H1 (cell line): ENCODE results near the gene SBF1. TPM values are rescaled to one million over a fixed set of nuclear protein-coding genes. Genes with fewer than 3 reads are reported as not detected.

Experiments
- CTCF ChIA-PET: fragments of 300-600 bp; sonication (Branson Sonifier 250); formaldehyde crosslinking; loops from one replicate; lab custom pipeline; 2021; ENCODE audit not compliant: partially characterized antibody; lab: Charles Lee
- POLR2A ChIA-PET: fragments of 300-600 bp; sonication (Branson Sonifier 250); formaldehyde crosslinking; loops from one replicate; lab custom pipeline; 2021; ENCODE audit warnings: inconsistent platforms; ENCODE audit not compliant: partially characterized antibody; lab: Charles Lee
- DNase-seq, 2 experiments: peaks; one replicate each; pipeline versions ENCODE4 v3.0.0 to v3.0.0-alpha.2; 2010 to 2022; ENCODE audit warnings: low spot score in 2 of 2, low read depth in 1 of 2, mixed read lengths in 1 of 2
- FAIRE-seq: peaks from 2 replicates; lab custom pipeline; 2011; peaks lifted over from hg19 to GRCh38; lab: Jason Lieb, UNC
- H2AFZ ChIP-seq: 2 replicates; pipeline ENCODE4 v1.8.1; 2012; ENCODE audit warnings: low read length, inconsistent platforms
- H2AK5ac ChIP-seq: 2 replicates; pipeline ENCODE4 v1.6.1; 2013; ENCODE audit warnings: low read depth, low read length
- H2BK120ac ChIP-seq: replicated peaks from 2 replicates; pipeline ENCODE3; 2013; ENCODE audit warnings: low read depth, low read length, inconsistent platforms
- H2BK12ac ChIP-seq: 2 replicates; pipeline ENCODE4 v1.6.1; 2013; ENCODE audit warnings: low read depth, low read length
- H2BK15ac ChIP-seq: 2 replicates; pipeline ENCODE4 v1.6.1; 2013; ENCODE audit warnings: low read length
- H2BK20ac ChIP-seq: 2 replicates; pipeline ENCODE4 v1.6.1; 2013; ENCODE audit warnings: low read length
- H2BK5ac ChIP-seq: 2 replicates; pipeline ENCODE4 v1.6.1; 2013; ENCODE audit warnings: low read depth, low read length
- H3K14ac ChIP-seq: 2 replicates; pipeline ENCODE4 v1.6.1; 2013; ENCODE audit warnings: inconsistent platforms; ENCODE audit not compliant: insufficient read length
- H3K18ac ChIP-seq: 2 replicates; pipeline ENCODE4 v1.6.1; 2013; ENCODE audit warnings: low read length; ENCODE audit errors: extremely low read depth
- H3K23ac ChIP-seq: 2 replicates; pipeline ENCODE4 v1.6.1; 2013; ENCODE audit warnings: inconsistent platforms; ENCODE audit not compliant: insufficient read length
- H3K23me2 ChIP-seq: 2 replicates; pipeline ENCODE4 v1.6.1; 2013; ENCODE audit warnings: low read depth, low read length
- H3K27ac ChIP-seq: 2 replicates; pipeline ENCODE4 v1.6.1; 2011; ENCODE audit warnings: low read depth, low read length, inconsistent platforms
- H3K27me3 ChIP-seq, 4 experiments: replicated peaks in 1 of 4; 1 replicate in 1 of 4; 2 replicates in 3 of 4; pipeline versions ENCODE4 v1.6.1 to v1.8.1; 2011 to 2013; ENCODE audit warnings: low read length in 3 of 4, mild to moderate bottlenecking in 3 of 4, inconsistent platforms in 2 of 4, mixed read lengths in 2 of 4, moderate library complexity in 1 of 4; ENCODE audit not compliant: control insufficient read depth in 3 of 4, insufficient read depth in 3 of 4; ENCODE audit errors: extremely low read depth in 1 of 4
- H3K36me3 ChIP-seq, 4 experiments: 2 replicates each; pipeline versions ENCODE4 v1.6.1 to v1.8.1; 2011 to 2013; ENCODE audit warnings: mild to moderate bottlenecking in 4 of 4, low read length in 3 of 4, moderate library complexity in 2 of 4, control low read depth in 1 of 4, inconsistent platforms in 1 of 4; ENCODE audit not compliant: insufficient read depth in 4 of 4, control insufficient read depth in 2 of 4
- H3K4ac ChIP-seq: replicated peaks from 2 replicates; pipeline ENCODE3; 2013; ENCODE audit warnings: low read length, low read depth, mixed read lengths, inconsistent platforms; ENCODE audit not compliant: insufficient read length
- H3K4me1 ChIP-seq, 4 experiments: replicated peaks in 1 of 4; 1 replicate in 1 of 4; 2 replicates in 3 of 4; pipeline versions ENCODE4 v1.6.1 to v1.8.1; 2011 to 2013; ENCODE audit warnings: low read length in 3 of 4, inconsistent platforms in 2 of 4, mixed read lengths in 1 of 4; ENCODE audit not compliant: insufficient read depth in 4 of 4, control insufficient read depth in 3 of 4
- H3K4me2 ChIP-seq, 2 experiments: 2 replicates each; pipeline versions ENCODE4 v1.6.1 to v1.8.1; 2011 to 2013; ENCODE audit warnings: low read depth in 2 of 2, low read length in 2 of 2, control low read depth in 1 of 2, inconsistent platforms in 1 of 2, mild to moderate bottlenecking in 1 of 2; ENCODE audit not compliant: insufficient read depth in 1 of 2
- H3K4me3 ChIP-seq, 4 experiments: fragments of 200-600, 300-600 bp in 1 of 4; sonication (generic), shearing (Covaris generic), sonication (Bioruptor Twin) in 1 of 4; 2 replicates each; pipeline versions ENCODE4 v1.5.1 to v1.8.1; 2011 to 2016; ENCODE audit warnings: low read length in 4 of 4, low read depth in 3 of 4, control low read depth in 2 of 4, inconsistent platforms in 2 of 4, mild to moderate bottlenecking in 2 of 4, mixed read lengths in 1 of 4, moderate library complexity in 1 of 4; ENCODE audit not compliant: insufficient read depth in 2 of 4; ENCODE audit errors: extremely low read depth in 1 of 4
- H3K56ac ChIP-seq: replicated peaks from 2 replicates; pipeline ENCODE3; 2013; ENCODE audit warnings: low read depth, mild to moderate bottlenecking, mixed read lengths, low read length, inconsistent platforms; ENCODE audit not compliant: insufficient read length
- H3K79me1 ChIP-seq: 2 replicates; pipeline ENCODE4 v1.6.1; 2013; ENCODE audit warnings: low read depth, low read length, control low read depth
- H3K79me2 ChIP-seq, 2 experiments: 2 replicates each; pipeline versions ENCODE4 v1.6.1 to v1.8.1; 2012 to 2013; ENCODE audit warnings: low read length in 2 of 2, mild to moderate bottlenecking in 2 of 2, inconsistent platforms in 1 of 2; ENCODE audit not compliant: insufficient read depth in 2 of 2, control insufficient read depth in 1 of 2
- H3K9ac ChIP-seq, 4 experiments: replicated peaks in 1 of 4; 1 replicate in 1 of 4; 2 replicates in 3 of 4; pipeline versions ENCODE4 v1.6.1 to v1.8.1; 2011 to 2013; ENCODE audit warnings: low read depth in 3 of 4, low read length in 3 of 4, control low read depth in 2 of 4, mild to moderate bottlenecking in 2 of 4, moderate library complexity in 2 of 4, inconsistent platforms in 1 of 4; ENCODE audit errors: extremely low read depth in 1 of 4
- H3K9me3 ChIP-seq, 2 experiments: 2 replicates each; pipeline versions ENCODE4 v1.6.1 to v1.8.1; 2012 to 2013; ENCODE audit warnings: mild to moderate bottlenecking in 2 of 2, moderate library complexity in 2 of 2, control low read depth in 1 of 2, inconsistent platforms in 1 of 2, low read depth in 1 of 2, low read length in 1 of 2, mixed read lengths in 1 of 2; ENCODE audit not compliant: insufficient read depth in 2 of 2
- H4K20me1 ChIP-seq, 2 experiments: replicated peaks in 1 of 2; 2 replicates each; pipeline versions ENCODE3 to v1.8.1; 2011 to 2013; ENCODE audit warnings: inconsistent platforms in 2 of 2, low read length in 2 of 2, mild to moderate bottlenecking in 1 of 2; ENCODE audit not compliant: insufficient read depth in 2 of 2, control insufficient read depth in 1 of 2
- H4K5ac ChIP-seq: 2 replicates; pipeline ENCODE4 v1.6.1; 2013; ENCODE audit warnings: low read length, low read depth, mixed read lengths, inconsistent platforms; ENCODE audit not compliant: insufficient read length
- H4K8ac ChIP-seq: 2 replicates; pipeline ENCODE4 v1.8.0; 2013; ENCODE audit warnings: mild to moderate bottlenecking, moderate library complexity, low read length, inconsistent platforms; ENCODE audit not compliant: insufficient read depth; ENCODE audit errors: extremely low read depth
- H4K91ac ChIP-seq: replicated peaks from 2 replicates; pipeline ENCODE3; 2013; ENCODE audit warnings: low read length, mixed read lengths, inconsistent platforms; ENCODE audit not compliant: insufficient read length
- BRCA1 ChIP-seq: IDR thresholded peaks from 2 replicates; pipeline ENCODE4 v1.6.1; 2012; ENCODE audit warnings: low read depth, low read length, improper control_type of control experiment
- CBX8 ChIP-seq: fragments of 300-800, 300-1000 bp; sonication (generic); IDR thresholded peaks from 2 replicates; pipeline ENCODE4 v1.7.1; 2016; ENCODE audit warnings: low read depth, low read length, borderline replicate concordance
- CHD1 ChIP-seq: IDR thresholded peaks from 2 replicates; pipeline ENCODE4 v1.6.1; 2012; ENCODE audit warnings: low read depth, low read length, improper control_type of control experiment
- CTBP2 ChIP-seq: IDR thresholded peaks from 2 replicates; pipeline ENCODE4 v1.7.0; 2011; ENCODE audit warnings: borderline replicate concordance, mild to moderate bottlenecking, moderate library complexity, mixed read lengths, low read length; ENCODE audit not compliant: insufficient read depth, insufficient read length
- EP300 ChIP-seq, 2 experiments: IDR thresholded peaks; 1 replicate in 1 of 2; 2 replicates in 1 of 2; pipeline ENCODE4 v1.6.1; 2011 to 2012; ENCODE audit warnings: low read depth in 2 of 2, low read length in 2 of 2, mild to moderate bottlenecking in 2 of 2, borderline replicate concordance in 1 of 2, inconsistent platforms in 1 of 2, moderate library complexity in 1 of 2
- HDAC6 ChIP-seq: IDR thresholded peaks from one replicate; pipeline ENCODE4 v1.7.1; 2012; ENCODE audit warnings: low read depth, mild to moderate bottlenecking, inconsistent platforms, low read length, moderate library complexity
- JUN ChIP-seq: IDR thresholded peaks from 2 replicates; pipeline ENCODE4 v1.6.1; 2011; ENCODE audit warnings: low read depth, mild to moderate bottlenecking, improper control_type of control experiment, low read length
- JUND ChIP-seq: IDR thresholded peaks from 2 replicates; pipeline ENCODE4 v1.6.1; 2011; ENCODE audit warnings: mild to moderate bottlenecking, improper control_type of control experiment, low read length
- NANOG ChIP-seq: IDR thresholded peaks from 2 replicates; pipeline ENCODE4 v1.6.1; 2011; ENCODE audit warnings: low read length, low read depth, mild to moderate bottlenecking, inconsistent platforms; ENCODE audit not compliant: insufficient read depth, poor library complexity, severe bottlenecking
- POU5F1 ChIP-seq: IDR thresholded peaks from 2 replicates; pipeline ENCODE4 v1.6.1; 2011; ENCODE audit warnings: low read depth, mild to moderate bottlenecking, low read length, moderate library complexity
- SP2 ChIP-seq: IDR thresholded peaks from 2 replicates; pipeline ENCODE4 v1.6.1; 2012; ENCODE audit warnings: mild to moderate bottlenecking, low read length, inconsistent platforms
- SUZ12 ChIP-seq: fragments of 200-600 bp; sonication (generic); IDR thresholded peaks from 2 replicates; pipeline ENCODE4 v1.6.1; 2012; ENCODE audit warnings: mild to moderate bottlenecking, inconsistent platforms, low read length, moderate library complexity, mixed read lengths
- TEAD4 ChIP-seq: IDR thresholded peaks from 2 replicates; pipeline ENCODE4 v1.6.1; 2012; ENCODE audit warnings: low read depth, low read length, inconsistent platforms, mixed read lengths
- WGBS, 2 experiments: shearing (Covaris generic) in 1 of 2; methylation state at CpG; one replicate each; pipeline versions ENCODE4 v1.1.6 to v1.1.7; 2013 to 2015; ENCODE audit warnings: low lambda C conversion rate in 2 of 2, mixed read lengths in 2 of 2, inconsistent platforms in 1 of 2, low coverage in 1 of 2, missing lambda C conversion rate in 1 of 2; ENCODE audit not compliant: insufficient replicate concordance in 2 of 2, insufficient coverage in 1 of 2, insufficient read length in 1 of 2; ENCODE audit errors: extremely low coverage in 1 of 2, missing lambda C conversion rate in 1 of 2; 5-methylcytosine and 5-hydroxymethylcytosine counted together
- polyA plus RNA-seq, 7 experiments: library from polyadenylated mRNA; depleted of rRNA in 3 of 7; stranded (reverse) in 5 of 7; unstranded in 2 of 7; fragments of >200 nt in 5 of 7; fragments of 200-250 nt in 2 of 7; gene quantifications; 1 replicate in 5 of 7; 2 replicates in 1 of 7; 4 replicates in 1 of 7; pipeline versions ENCODE4 v1.2.1 to v1.2.3, GENCODE V29; 2011 to 2013; ENCODE audit warnings: missing spikeins in 2 of 7, mixed read lengths in 2 of 7
- total RNA-seq: library from RNA; stranded (reverse); fragmentation: NEBNext Ultra II Directional; extraction: Animal tissue kit (Norgen Biotek cat#: 25700); gene quantifications from 2 replicates; pipeline ENCODE4 v1.2.1, GENCODE V29; 2021

The SBF1 gene
- total and polyA plus RNA-seq, 2 of the 8 experiments (the other 6 are each of a cell fraction or from before 2014, with no cell fraction given), result 29.1 to 71.5 TPM

GRCh38 chr22:50437511-50438304, 37.1 kb downstream of the SBF1 start:
- H3K4ac ChIP-seq, result no peak overlapping the region
- H4K20me1 ChIP-seq, result peaks cover 0 to 12% of the 10 kb centered on the region in 2 experiments
- no peak overlapping the region for H2AK5ac ChIP-seq
- no peak overlapping the region for H3K4me2 ChIP-seq
- no peak overlapping the region for H4K8ac ChIP-seq
- no peak overlapping the region for H2BK5ac ChIP-seq
- no peak overlapping the region for H2BK120ac ChIP-seq
- H3K56ac ChIP-seq, result no peak overlapping the region
- no peaks in the 10 kb centered on the region for H3K79me1 ChIP-seq
- no peaks in the 10 kb centered on the region for H3K9me3 ChIP-seq
- H3K18ac ChIP-seq, result no peak overlapping the region
- H2AFZ ChIP-seq, result no peak overlapping the region
- FAIRE-seq, result no peak
- peaks cover 7 to 39% (median 21%) of the 10 kb centered on the region in 4 experiments for H3K36me3 ChIP-seq
- 92% methylated on average over 31 of the region's 36 CpGs; no CpG with 5 or more reads in 1 of the 2 experiments for WGBS, 2 experiments
- ChIA-PET POLR2A (interaction anchor here (0.6 to 1.3 kb wide), 2 partner anchors 9 to 44 kb away, joined by 3 to 5 read pairs; partner anchors contain the start of gene ADM2), CTCF (interaction anchor here (0.6 to 1.4 kb wide), 5 partner anchors 10 to 42 kb away, joined by 3 to 4 read pairs (median 3); no protein-coding TSS in a partner anchor)
- H3K4me1 ChIP-seq, result no peaks in the 10 kb centered on the region
- H2BK12ac ChIP-seq, result no peak overlapping the region
- H3K9ac ChIP-seq, result no peak overlapping the region
- no peak overlapping the region for H3K23ac ChIP-seq
- no peak overlapping the region for H4K5ac ChIP-seq
- no peak overlapping the region for H3K14ac ChIP-seq
- no peaks in the 10 kb centered on the region for H3K27me3 ChIP-seq
- no peak overlapping the region for H3K4me3 ChIP-seq
- no peak overlapping the region for H4K91ac ChIP-seq
- no peaks in the 10 kb centered on the region for H3K23me2 ChIP-seq
- no peak for DNase-seq
- no peak overlapping the region for H2BK20ac ChIP-seq
- no peak overlapping the region for H2BK15ac ChIP-seq
- no peaks in the 10 kb centered on the region for H3K79me2 ChIP-seq
- H3K27ac ChIP-seq, result no peak overlapping the region
- no peak for TF ChIP-seq CBX8
- no peak for TF ChIP-seq POU5F1
- TF ChIP-seq JUN, result no peak
- no peak for TF ChIP-seq TEAD4
- no peak for TF ChIP-seq JUND
- TF ChIP-seq BRCA1, result no peak
- TF ChIP-seq SUZ12, result no peak
- no peak for TF ChIP-seq SP2
- no peak for TF ChIP-seq NANOG
- TF ChIP-seq CHD1, result no peak
- TF ChIP-seq EP300 (IDR thresholded peaks at IDR 0.05; ENCODE audit: borderline replicate concordance in 1 of 2, low read depth in 2 of 2, low read length in 2 of 2), result no peak
- TF ChIP-seq CTBP2, result no peak
- TF ChIP-seq HDAC6, result no peak
